ENCODE data around the gene PRSS21. TPM values are rescaled to one million over a fixed set of nuclear protein-coding genes. Genes with fewer than 3 reads are reported as not detected.

The PRSS21 gene
- total RNA-seq, 2 experiments from 2014 or later: 68.7 to 69.6 TPM

GRCh38 chr16:2786826-2787151 is 30.2 kb upstream of the PRSS21 start:
- Histone ChIP-seq H3K4me1 (ENCODE audit: insufficient read depth, low read length, poor library complexity, severe bottlenecking) (no peaks in the 10 kb centered on the region), H3K27ac (ENCODE audit: low read depth, low read length, poor library complexity, severe bottlenecking) (no peak overlapping the region), H3K36me3 (ENCODE audit: insufficient read depth, low read length) (no peaks in the 10 kb centered on the region), H4K20me1 (ENCODE audit: insufficient read depth, low read length) (no peaks in the 10 kb centered on the region), H3K4me2 (ENCODE audit: low read length) (no peak overlapping the region), H2AFZ (ENCODE audit: low read length) (no peak overlapping the region), H3K9me3 (ENCODE audit: low read length) (no peaks in the 10 kb centered on the region), H3K4me3 (ENCODE audit: low read depth, low read length, poor library complexity, severe bottlenecking) (no peak overlapping the region), H3K79me2 (ENCODE audit: insufficient read depth, low read depth, low read length) (no peaks in the 10 kb centered on the region), H3K9me2 (ENCODE audit: insufficient read depth, low read length) (no peaks in the 10 kb centered on the region)
- intact Hi-C loops (cut with micrococcal nuclease; ENCODE audit: unreplicated experiment): no loop called here
- TF ChIP-seq CTCF (conservative IDR thresholded peaks at IDR 0.05; ENCODE audit: low read length) (no peak), EZH2phosphoT487 (IDR thresholded peaks at IDR 0.05; ENCODE audit: borderline replicate concordance, low read depth, low read length) (no peak)
- no peak for DNase-seq (ENCODE audit: low spot score)
- ChIA-PET CTCF (ENCODE audit: unreplicated experiment) (no interaction called here), POLR2A (no interaction called here)
- BruUV-seq (replicated peaks): no TSS peak

GRCh38 chr16:2787406-2787805 is 29.6 kb upstream of the PRSS21 start, which contains the start of gene PRSS33:
PRSS33 (minus strand) TSS chr16:2787560; CDS start chr16:2786547, 1,013 bp downstream.
- no peaks in the 10 kb centered on the region for H3K4me1 ChIP-seq (ENCODE audit: insufficient read depth, low read length, poor library complexity, severe bottlenecking)
- H4K20me1 ChIP-seq (ENCODE audit: insufficient read depth, low read length): no peaks in the 10 kb centered on the region
- H3K9me2 ChIP-seq (ENCODE audit: insufficient read depth, low read length): no peaks in the 10 kb centered on the region
- no peak within 1 kb of the TSS for H3K27ac ChIP-seq (ENCODE audit: low read depth, low read length, poor library complexity, severe bottlenecking)
- no peak within 1 kb of the TSS for H3K4me2 ChIP-seq (ENCODE audit: low read length)
- TF ChIP-seq CTCF (conservative IDR thresholded peaks at IDR 0.05; ENCODE audit: low read length): no peak
- POLR2A ChIA-PET: no interaction called here
- no peak within 1 kb of the TSS for H2AFZ ChIP-seq (ENCODE audit: low read length)
- no peaks in the 10 kb centered on the region for H3K79me2 ChIP-seq (ENCODE audit: insufficient read depth, low read depth, low read length)
- no peaks in the 10 kb centered on the region for H3K36me3 ChIP-seq (ENCODE audit: insufficient read depth, low read length)
- no peak within 1 kb of the TSS for H3K4me3 ChIP-seq (ENCODE audit: low read depth, low read length, poor library complexity, severe bottlenecking)
- no peak for DNase-seq (ENCODE audit: low spot score)
- CTCF ChIA-PET (ENCODE audit: unreplicated experiment): no interaction called here
- no TSS peak for BruUV-seq (replicated peaks)
- H3K9me3 ChIP-seq (ENCODE audit: low read length): no peaks in the 10 kb centered on the region
- intact Hi-C loops (cut with micrococcal nuclease; ENCODE audit: unreplicated experiment): no loop called here

- ChIA-PET POLR2A (no interaction called here), CTCF (ENCODE audit: unreplicated experiment) (no interaction called here)
- H3K4me2 ChIP-seq (ENCODE audit: low read length): no peak overlapping the region
- no peaks in the 10 kb centered on the region for H3K9me3 ChIP-seq (ENCODE audit: low read length)
- no peaks in the 10 kb centered on the region for H3K79me2 ChIP-seq (ENCODE audit: insufficient read depth, low read depth, low read length)
- H2AFZ ChIP-seq (ENCODE audit: low read length): no peak overlapping the region
- no peak for TF ChIP-seq EZH2phosphoT487 (IDR thresholded peaks at IDR 0.05; ENCODE audit: borderline replicate concordance, low read depth, low read length)
- H3K9me2 ChIP-seq (ENCODE audit: insufficient read depth, low read length): no peaks in the 10 kb centered on the region
- H3K4me1 ChIP-seq (ENCODE audit: insufficient read depth, low read length, poor library complexity, severe bottlenecking): no peaks in the 10 kb centered on the region
- no peaks in the 10 kb centered on the region for H4K20me1 ChIP-seq (ENCODE audit: insufficient read depth, low read length)
- H3K4me3 ChIP-seq (ENCODE audit: low read depth, low read length, poor library complexity, severe bottlenecking): no peak overlapping the region
- intact Hi-C loops (cut with micrococcal nuclease; ENCODE audit: unreplicated experiment): no loop called here
- no peak for DNase-seq (ENCODE audit: low spot score)
- H3K27ac ChIP-seq (ENCODE audit: low read depth, low read length, poor library complexity, severe bottlenecking): no peak overlapping the region
- no peaks in the 10 kb centered on the region for H3K36me3 ChIP-seq (ENCODE audit: insufficient read depth, low read length)
- no TSS peak for BruUV-seq (replicated peaks)
These were observed 29.1 kb upstream of the PRSS21 start for GRCh38 chr16:2787961-2788360.
